ENCODE measurements around the gene RHBDL3. TPM values are rescaled to one million over a fixed set of nuclear protein-coding genes. Genes with fewer than 3 reads are reported as not detected.

The RHBDL3 gene
- polyA plus RNA-seq, 1 donor from 2014 or later = 0.25 TPM

- Histone ChIP-seq H3K9me2 (ENCODE audit: insufficient read depth, low read length) (no peaks in the 10 kb centered on the region), H3K4me3 (ENCODE audit: low read length) (no peak overlapping the region), H4K20me1 (ENCODE audit: insufficient read depth) (no peaks in the 10 kb centered on the region), H3K9me3 (ENCODE audit: low read length) (no peaks in the 10 kb centered on the region), H3F3A (ENCODE audit: insufficient read depth, low read length, poor library complexity, severe bottlenecking) (no peaks in the 10 kb centered on the region), H3K36me3 (ENCODE audit: insufficient read depth, low read length) (no peaks in the 10 kb centered on the region), H3K4me2 (ENCODE audit: low read length) (no peak overlapping the region), H3K27me3 (ENCODE audit: insufficient read depth, low read depth, low read length) (no peaks in the 10 kb centered on the region), H3K9ac (ENCODE audit: low read length) (no peak overlapping the region), H3K79me2 (replicated peaks; ENCODE audit: insufficient read depth, low read length) (no peaks in the 10 kb centered on the region), H2AFZ (ENCODE audit: low read depth, low read length) (no peak overlapping the region), H3K27ac (ENCODE audit: low read length) (no peak overlapping the region)
- no peak for TF ChIP-seq EP300 (conservative IDR thresholded peaks at IDR 0.05; ENCODE audit: poor library complexity, severe bottlenecking)
- TF ChIP-seq MXI1 (conservative IDR thresholded peaks at IDR 0.05; ENCODE audit: poor library complexity, severe bottlenecking) = no peak
- no peak for TF ChIP-seq CTCF (IDR thresholded peaks at IDR 0.05; ENCODE audit: poor library complexity, severe bottlenecking)
- TF ChIP-seq POLR2AphosphoS5 (IDR thresholded peaks at IDR 0.05) = no peak
- no peak for TF ChIP-seq EZH2 (IDR thresholded peaks at IDR 0.05; ENCODE audit: borderline replicate concordance, insufficient read depth, low read length, poor library complexity, severe bottlenecking)
- TF ChIP-seq TAF1 (IDR thresholded peaks at IDR 0.05; ENCODE audit: low read depth) = no peak
- no peak for TF ChIP-seq SMC3 (conservative IDR thresholded peaks at IDR 0.05; ENCODE audit: poor library complexity)
- TF ChIP-seq RAD21 (conservative IDR thresholded peaks at IDR 0.05) = no peak
- TF ChIP-seq REST (IDR thresholded peaks at IDR 0.05; ENCODE audit: borderline replicate concordance) = no peak
Observed at GRCh38 chr17:32277284-32277683, 11.7 kb downstream of the RHBDL3 start.

- Histone ChIP-seq H3K9me3 (ENCODE audit: low read length) (no peaks in the 10 kb centered on the region), H4K20me1 (ENCODE audit: insufficient read depth) (no peaks in the 10 kb centered on the region), H3K4me3 (ENCODE audit: low read length) (no peak overlapping the region), H3K4me2 (ENCODE audit: low read length) (no peak overlapping the region), H3K27me3 (ENCODE audit: insufficient read depth, low read depth, low read length) (no peaks in the 10 kb centered on the region), H3K36me3 (ENCODE audit: insufficient read depth, low read length) (no peaks in the 10 kb centered on the region), H2AFZ (ENCODE audit: low read depth, low read length) (no peak overlapping the region), H3K27ac (ENCODE audit: low read length) (no peak overlapping the region), H3K9me2 (ENCODE audit: insufficient read depth, low read length) (no peaks in the 10 kb centered on the region), H3F3A (ENCODE audit: insufficient read depth, low read length, poor library complexity, severe bottlenecking) (no peaks in the 10 kb centered on the region), H3K9ac (ENCODE audit: low read length) (no peak overlapping the region), H3K79me2 (replicated peaks; ENCODE audit: insufficient read depth, low read length) (no peaks in the 10 kb centered on the region)
- no peak for TF ChIP-seq EP300 (conservative IDR thresholded peaks at IDR 0.05; ENCODE audit: poor library complexity, severe bottlenecking)
- TF ChIP-seq REST (IDR thresholded peaks at IDR 0.05; ENCODE audit: borderline replicate concordance) = no peak
- no peak for TF ChIP-seq TAF1 (IDR thresholded peaks at IDR 0.05; ENCODE audit: low read depth)
- TF ChIP-seq MXI1 (conservative IDR thresholded peaks at IDR 0.05; ENCODE audit: poor library complexity, severe bottlenecking) = no peak
- no peak for TF ChIP-seq RAD21 (conservative IDR thresholded peaks at IDR 0.05)
- TF ChIP-seq POLR2AphosphoS5 (IDR thresholded peaks at IDR 0.05) = no peak
- TF ChIP-seq CTCF (IDR thresholded peaks at IDR 0.05; ENCODE audit: poor library complexity, severe bottlenecking) = no peak
- no peak for TF ChIP-seq SMC3 (conservative IDR thresholded peaks at IDR 0.05; ENCODE audit: poor library complexity)
- no peak for TF ChIP-seq EZH2 (IDR thresholded peaks at IDR 0.05; ENCODE audit: borderline replicate concordance, insufficient read depth, low read length, poor library complexity, severe bottlenecking)
Observed at GRCh38 chr17:32278815-32279214, 13.2 kb downstream of the RHBDL3 start.
